ENCODE measurements around the gene CTNNA2.

CTNNA2 gene

DNA sequence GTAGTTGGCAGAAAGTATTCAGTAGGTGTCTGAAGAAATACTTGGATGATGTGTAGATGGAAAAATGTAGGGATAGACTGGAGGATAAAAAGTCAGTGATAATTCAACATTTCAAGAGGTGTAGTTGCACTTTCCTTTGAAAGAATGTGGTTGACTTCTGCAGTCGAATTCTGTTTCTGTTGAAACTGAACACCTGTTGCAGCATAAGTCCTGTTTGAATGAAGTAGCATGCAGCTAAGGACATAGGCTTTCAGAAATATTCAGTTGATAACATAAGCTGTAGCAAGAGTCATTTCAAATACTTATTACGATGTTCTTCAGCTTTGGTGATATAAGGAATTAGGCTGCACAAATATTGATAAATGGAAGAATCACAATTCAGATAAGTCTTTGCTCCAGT, 1129.6 kb downstream of the CTNNA2 start:
- no peaks in the 10 kb centered on the region for H3K79me2 ChIP-seq (ENCODE audit: insufficient read depth, low read length)
- no peak overlapping the region for H3K4me2 ChIP-seq (ENCODE audit: insufficient read depth, low read length)
- no peak overlapping the region for H3K9ac ChIP-seq (ENCODE audit: low read depth, low read length)
- no peaks in the 10 kb centered on the region for H3K27me3 ChIP-seq (ENCODE audit: insufficient read depth, low read length, poor library complexity)
- H4K20me1 ChIP-seq (ENCODE audit: insufficient read depth, low read length), result no peaks in the 10 kb centered on the region
- H3K4me3 ChIP-seq (ENCODE audit: low read depth in 1 of 2, low read length in 2 of 2), result no peak overlapping the region
- no peak overlapping the region for H3K27ac ChIP-seq (ENCODE audit: low read length)
- no peaks in the 10 kb centered on the region for H3K4me1 ChIP-seq (ENCODE audit: insufficient read depth, low read length)
- DNase-seq (no peak), ATAC-seq (ENCODE audit: insufficient read depth, low read depth) (no peak)
- no peaks in the 10 kb centered on the region for H3K9me3 ChIP-seq (ENCODE audit: insufficient read depth, low read length, severe bottlenecking)
- TF ChIP-seq, protein P1, sequence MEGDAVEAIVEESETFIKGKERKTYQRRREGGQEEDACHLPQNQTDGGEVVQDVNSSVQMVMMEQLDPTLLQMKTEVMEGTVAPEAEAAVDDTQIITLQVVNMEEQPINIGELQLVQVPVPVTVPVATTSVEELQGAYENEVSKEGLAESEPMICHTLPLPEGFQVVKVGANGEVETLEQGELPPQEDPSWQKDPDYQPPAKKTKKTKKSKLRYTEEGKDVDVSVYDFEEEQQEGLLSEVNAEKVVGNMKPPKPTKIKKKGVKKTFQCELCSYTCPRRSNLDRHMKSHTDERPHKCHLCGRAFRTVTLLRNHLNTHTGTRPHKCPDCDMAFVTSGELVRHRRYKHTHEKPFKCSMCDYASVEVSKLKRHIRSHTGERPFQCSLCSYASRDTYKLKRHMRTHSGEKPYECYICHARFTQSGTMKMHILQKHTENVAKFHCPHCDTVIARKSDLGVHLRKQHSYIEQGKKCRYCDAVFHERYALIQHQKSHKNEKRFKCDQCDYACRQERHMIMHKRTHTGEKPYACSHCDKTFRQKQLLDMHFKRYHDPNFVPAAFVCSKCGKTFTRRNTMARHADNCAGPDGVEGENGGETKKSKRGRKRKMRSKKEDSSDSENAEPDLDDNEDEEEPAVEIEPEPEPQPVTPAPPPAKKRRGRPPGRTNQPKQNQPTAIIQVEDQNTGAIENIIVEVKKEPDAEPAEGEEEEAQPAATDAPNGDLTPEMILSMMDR (IDR thresholded peaks at IDR 0.05; ENCODE audit: borderline replicate concordance, extremely low read depth, low read length, poor library complexity, severe bottlenecking), result no peak
- no peak for TF ChIP-seq EZH2 (IDR thresholded peaks at IDR 0.05; ENCODE audit: borderline replicate concordance, low read depth, low read length, severe bottlenecking)
- no peak overlapping the region for H2AFZ ChIP-seq (ENCODE audit: low read depth, low read length)
- no peaks in the 10 kb centered on the region for H3K36me3 ChIP-seq (ENCODE audit: insufficient read depth, low read length)

DNA sequence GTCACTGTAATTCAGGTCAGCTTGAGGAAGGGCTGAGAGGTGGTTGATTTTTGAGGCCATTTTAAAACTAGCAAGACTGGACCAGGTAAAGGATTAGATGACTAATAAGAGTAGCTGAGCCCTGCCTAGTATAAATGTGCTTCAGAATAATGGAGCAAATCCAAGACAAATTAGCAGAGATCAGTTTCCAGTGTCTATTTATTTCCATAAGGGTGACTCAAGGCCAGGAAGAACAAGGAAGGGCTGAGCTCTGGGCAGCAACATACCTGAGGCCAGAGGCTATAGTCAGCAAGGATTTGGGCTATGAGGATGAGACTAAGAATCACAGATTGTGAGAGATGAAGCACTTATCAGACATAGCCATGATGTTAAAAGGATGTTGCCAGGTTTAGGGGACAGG, 1130.7 kb downstream of the CTNNA2 start:
- no peak overlapping the region for H3K4me3 ChIP-seq (ENCODE audit: low read depth in 1 of 2, low read length in 2 of 2)
- DNase-seq, result no peak
- no peak for TF ChIP-seq EZH2 (IDR thresholded peaks at IDR 0.05; ENCODE audit: borderline replicate concordance, low read depth, low read length, severe bottlenecking)
- TF ChIP-seq, protein P1 (IDR thresholded peaks at IDR 0.05; ENCODE audit: borderline replicate concordance, extremely low read depth, low read length, poor library complexity, severe bottlenecking), result no peak
- no peaks in the 10 kb centered on the region for H3K27me3 ChIP-seq (ENCODE audit: insufficient read depth, low read length, poor library complexity)
- H3K4me2 ChIP-seq (ENCODE audit: insufficient read depth, low read length), result no peak overlapping the region
- no peak for ATAC-seq (ENCODE audit: insufficient read depth, low read depth)
- H3K4me1 ChIP-seq (ENCODE audit: insufficient read depth, low read length), result no peaks in the 10 kb centered on the region
- no peaks in the 10 kb centered on the region for H4K20me1 ChIP-seq (ENCODE audit: insufficient read depth, low read length)
- no peak overlapping the region for H2AFZ ChIP-seq (ENCODE audit: low read depth, low read length)
- no peak overlapping the region for H3K27ac ChIP-seq (ENCODE audit: low read length)
- H3K79me2 ChIP-seq (ENCODE audit: insufficient read depth, low read length), result no peaks in the 10 kb centered on the region
- H3K9ac ChIP-seq (ENCODE audit: low read depth, low read length), result no peak overlapping the region
- H3K36me3 ChIP-seq (ENCODE audit: insufficient read depth, low read length), result no peaks in the 10 kb centered on the region
- no peaks in the 10 kb centered on the region for H3K9me3 ChIP-seq (ENCODE audit: insufficient read depth, low read length, severe bottlenecking)

DNA sequence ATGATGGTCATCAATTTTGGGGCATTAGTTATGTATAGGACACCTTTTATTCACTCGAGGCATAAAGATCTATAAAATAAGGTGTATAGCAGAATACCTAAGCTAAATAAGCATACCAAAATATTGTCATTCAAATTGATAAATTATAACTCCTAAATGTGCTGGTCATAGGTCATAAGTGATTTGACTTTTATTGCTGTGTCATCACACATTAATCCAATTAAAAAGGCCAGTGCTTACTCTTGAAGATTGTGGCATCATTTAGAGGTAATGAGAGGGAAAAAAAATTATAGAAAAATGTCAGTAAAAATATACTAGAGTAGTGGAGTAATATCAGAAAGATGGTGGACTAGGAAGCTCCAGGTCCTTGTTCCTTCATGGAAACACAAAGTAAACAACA, 1138.6 kb downstream of the CTNNA2 start:
- ATAC-seq (ENCODE audit: insufficient read depth, low read depth), result no peak
- Histone ChIP-seq H3K9me3 (ENCODE audit: insufficient read depth, low read length, severe bottlenecking) (peaks cover 4% of the 10 kb centered on the region), H4K20me1 (ENCODE audit: insufficient read depth, low read length) (no peaks in the 10 kb centered on the region), H3K4me3 (ENCODE audit: low read depth in 1 of 2, low read length in 2 of 2) (no peak overlapping the region), H3K27me3 (ENCODE audit: insufficient read depth, low read length, poor library complexity) (no peaks in the 10 kb centered on the region), H3K4me1 (ENCODE audit: insufficient read depth, low read length) (no peaks in the 10 kb centered on the region), H3K27ac (ENCODE audit: low read length) (no peak overlapping the region), H2AFZ (ENCODE audit: low read depth, low read length) (no peak overlapping the region), H3K4me2 (ENCODE audit: insufficient read depth, low read length) (no peak overlapping the region), H3K9ac (ENCODE audit: low read depth, low read length) (no peak overlapping the region), H3K36me3 (ENCODE audit: insufficient read depth, low read length) (no peaks in the 10 kb centered on the region), H3K79me2 (ENCODE audit: insufficient read depth, low read length) (no peaks in the 10 kb centered on the region)
- no peak for DNase-seq
- TF ChIP-seq, protein P1 (IDR thresholded peaks at IDR 0.05; ENCODE audit: borderline replicate concordance, extremely low read depth, low read length, poor library complexity, severe bottlenecking), result no peak
- TF ChIP-seq EZH2 (IDR thresholded peaks at IDR 0.05; ENCODE audit: borderline replicate concordance, low read depth, low read length, severe bottlenecking), result no peak

DNA sequence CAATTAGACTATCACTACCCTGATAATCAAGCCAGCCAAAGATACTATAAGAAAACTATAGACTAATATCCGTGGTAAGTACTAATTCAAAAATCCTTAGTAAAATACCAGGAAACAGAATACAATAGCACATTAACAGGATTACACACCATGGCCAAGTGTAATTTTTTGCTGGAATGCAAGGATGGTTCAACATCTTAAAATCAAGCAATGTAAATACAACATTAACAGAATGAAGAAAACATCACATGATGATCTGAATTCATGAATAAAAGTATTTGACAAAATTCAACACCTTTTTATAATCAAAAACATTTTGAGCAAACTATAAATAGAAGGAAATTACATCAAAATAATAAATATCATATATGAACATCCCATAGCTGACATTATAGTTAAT, 1142.4 kb downstream of the CTNNA2 start:
- TF ChIP-seq, protein P1 (IDR thresholded peaks at IDR 0.05; ENCODE audit: borderline replicate concordance, extremely low read depth, low read length, poor library complexity, severe bottlenecking), result no peak
- TF ChIP-seq EZH2 (IDR thresholded peaks at IDR 0.05; ENCODE audit: borderline replicate concordance, low read depth, low read length, severe bottlenecking), result no peak
- H2AFZ ChIP-seq (ENCODE audit: low read depth, low read length), result no peak overlapping the region
- H3K9ac ChIP-seq (ENCODE audit: low read depth, low read length), result no peak overlapping the region
- no peak overlapping the region for H3K4me2 ChIP-seq (ENCODE audit: insufficient read depth, low read length)
- no peaks in the 10 kb centered on the region for H3K27me3 ChIP-seq (ENCODE audit: insufficient read depth, low read length, poor library complexity)
- H3K9me3 ChIP-seq (ENCODE audit: insufficient read depth, low read length, severe bottlenecking), result peaks cover 4% of the 10 kb centered on the region
- H3K4me1 ChIP-seq (ENCODE audit: insufficient read depth, low read length), result no peaks in the 10 kb centered on the region
- H3K79me2 ChIP-seq (ENCODE audit: insufficient read depth, low read length), result no peaks in the 10 kb centered on the region
- no peak overlapping the region for H3K4me3 ChIP-seq (ENCODE audit: low read depth in 1 of 2, low read length in 2 of 2)
- H4K20me1 ChIP-seq (ENCODE audit: insufficient read depth, low read length), result no peaks in the 10 kb centered on the region
- no peaks in the 10 kb centered on the region for H3K36me3 ChIP-seq (ENCODE audit: insufficient read depth, low read length)
- H3K27ac ChIP-seq (ENCODE audit: low read length), result no peak overlapping the region
- ATAC-seq (ENCODE audit: insufficient read depth, low read depth), result no peak
- no peak for DNase-seq
